ENCODE data around the gene SLC35E1. TPM values are rescaled to one million over a fixed set of nuclear protein-coding genes. Genes with fewer than 3 reads are reported as not detected.
A peak's percentile ranks its signal among the peaks of the same experiment; 100 is the strongest.
"Not testable (repeated sequence)": the region's sequence is repeated elsewhere in the genome, so short reads cannot be mapped to it uniquely, and the experiment has no call there.

SLC35E1 gene
- total RNA-seq, 3 donors from 2014 or later = 48.1 to 48.5 (median 48.1) TPM

- no peaks in the 10 kb centered on the region for H3K9me3 Mint-ChIP-seq
- H3K36me3 Mint-ChIP-seq (ENCODE audit: insufficient read depth) = peaks cover 39% of the 10 kb centered on the region
- no peak overlapping the region for H3K4me3 Mint-ChIP-seq
These were observed 51.1 kb downstream of the SLC35E1 start for GRCh38 chr19:16520986-16521624.

DNA sequence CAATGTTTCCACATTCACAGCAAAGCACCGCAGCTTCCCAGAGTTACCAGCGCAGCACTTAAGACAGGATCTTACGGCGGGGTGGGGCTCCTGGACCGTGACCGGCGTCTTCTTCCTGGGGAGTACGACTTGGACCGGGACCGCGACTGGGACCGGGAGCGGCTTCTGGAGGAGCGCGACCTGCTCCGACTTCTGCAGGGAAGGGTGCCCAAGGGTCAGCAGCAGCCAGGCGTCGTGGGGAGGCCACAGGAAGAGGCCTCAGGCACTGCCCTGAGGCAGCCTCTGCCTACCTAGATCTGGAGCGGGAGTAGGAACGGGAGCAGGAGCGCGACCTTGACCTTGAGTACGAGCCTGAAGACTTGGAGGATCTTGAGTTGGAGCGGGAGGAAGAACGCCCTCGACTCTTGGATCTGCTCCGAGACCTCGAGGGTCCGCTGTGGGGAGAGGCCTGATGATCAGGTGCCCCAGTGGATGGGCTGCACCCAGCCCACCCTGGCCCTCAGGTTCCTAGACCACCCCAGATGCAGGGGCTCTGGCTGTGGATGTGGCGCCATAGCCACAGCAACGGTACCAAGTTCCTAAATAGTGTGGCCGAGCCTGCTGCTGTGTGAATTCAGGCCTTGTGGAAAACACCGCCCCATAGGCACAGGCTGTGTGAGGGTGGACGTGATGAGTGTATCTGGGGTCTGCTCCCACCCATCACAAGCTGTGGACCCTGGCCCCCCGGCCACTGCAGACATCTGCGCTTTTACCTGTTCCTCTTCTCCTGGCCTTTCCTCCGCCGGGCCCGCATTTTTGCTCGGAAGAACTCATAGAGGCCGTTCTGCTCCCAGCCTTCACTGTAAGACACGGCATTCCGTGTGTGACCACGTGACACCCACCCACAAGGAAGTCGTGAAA is 51.9 kb downstream of the SLC35E1 start:
- H3K4me3 Mint-ChIP-seq = no peak overlapping the region
- peaks cover 39% of the 10 kb centered on the region for H3K36me3 Mint-ChIP-seq (ENCODE audit: insufficient read depth)
- H3K4me1 Mint-ChIP-seq (ENCODE audit: low read depth) = peaks cover 1% of the 10 kb centered on the region
- DNase-seq (no peak), ATAC-seq (no peak)
- H3K27me3 Mint-ChIP-seq (ENCODE audit: low read depth) = no peaks in the 10 kb centered on the region
- no peaks in the 10 kb centered on the region for H3K9me3 Mint-ChIP-seq

More at GRCh38 chr19:16520986-16521624, 51.1 kb downstream of the SLC35E1 start:
- ATAC-seq (no peak), DNase-seq (no peak)
- Mint-ChIP-seq H3K27me3 (ENCODE audit: low read depth) (no peaks in the 10 kb centered on the region), H3K4me1 (ENCODE audit: low read depth) (peaks cover 1% of the 10 kb centered on the region)

GRCh38 chr19:16519230-16519687 is 53.0 kb downstream of the SLC35E1 start:
- Mint-ChIP-seq H3K4me1 (ENCODE audit: low read depth) (peaks cover 1% of the 10 kb centered on the region), H3K36me3 (ENCODE audit: insufficient read depth) (peaks cover 38% of the 10 kb centered on the region), H3K9me3 (no peaks in the 10 kb centered on the region), H3K27me3 (ENCODE audit: low read depth) (no peaks in the 10 kb centered on the region), H3K4me3 (no peak overlapping the region)
- DNase-seq = no peak
- ATAC-seq = no peak

- ATAC-seq = no peak
- Mint-ChIP-seq H3K27me3 (ENCODE audit: low read depth) (no peaks in the 10 kb centered on the region), H3K36me3 (ENCODE audit: insufficient read depth) (peaks cover 32% of the 10 kb centered on the region), H3K4me3 (no peak overlapping the region), H3K9me3 (no peaks in the 10 kb centered on the region), H3K4me1 (ENCODE audit: low read depth) (peaks cover 1% of the 10 kb centered on the region)
- no peak for DNase-seq
These were observed 53.6 kb downstream of the SLC35E1 start for GRCh38 chr19:16518483-16519229.

- H3K4me1 Mint-ChIP-seq (ENCODE audit: low read depth) = peaks cover 1% of the 10 kb centered on the region
- no peak for ATAC-seq
- no peaks in the 10 kb centered on the region for H3K9me3 Mint-ChIP-seq
- peaks cover 27% of the 10 kb centered on the region for H3K36me3 Mint-ChIP-seq (ENCODE audit: insufficient read depth)
- H3K4me3 Mint-ChIP-seq = no peak overlapping the region
- H3K27me3 Mint-ChIP-seq (ENCODE audit: low read depth) = no peaks in the 10 kb centered on the region
- no peak for DNase-seq
These were observed 54.2 kb downstream of the SLC35E1 start for GRCh38 chr19:16518061-16518460.

GRCh38 chr19:16516923-16517610 is 55.1 kb downstream of the SLC35E1 start:
- H3K36me3 Mint-ChIP-seq (ENCODE audit: insufficient read depth) = peaks cover 25% of the 10 kb centered on the region
- H3K4me1 Mint-ChIP-seq (ENCODE audit: low read depth) = peaks cover 1% of the 10 kb centered on the region
- DNase-seq = no peak
- no peaks in the 10 kb centered on the region for H3K9me3 Mint-ChIP-seq
- H3K27me3 Mint-ChIP-seq (ENCODE audit: low read depth) = no peaks in the 10 kb centered on the region
- H3K4me3 Mint-ChIP-seq = no peak overlapping the region
- ATAC-seq = peak in 1 of 2 donors; percentile 11

DNA sequence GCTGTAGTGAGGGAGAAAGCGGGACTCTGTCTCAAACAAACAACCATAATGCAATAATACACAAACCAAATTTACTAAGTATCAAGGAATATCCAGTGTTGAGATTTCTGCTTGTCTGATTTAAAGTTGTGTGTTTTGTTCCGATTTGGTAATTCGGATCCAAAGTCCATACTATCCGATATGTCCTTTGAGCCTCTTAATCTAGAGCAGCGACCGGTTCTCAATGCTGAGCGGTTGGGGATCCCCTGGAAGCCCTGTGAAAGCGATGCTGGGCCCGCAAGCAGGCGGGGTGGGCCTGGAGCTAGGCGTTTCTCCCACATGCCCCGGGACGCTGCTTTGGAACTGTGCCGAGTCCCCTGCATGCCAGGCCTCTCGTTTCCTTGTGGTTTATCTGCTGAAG is 55.8 kb downstream of the SLC35E1 start:
- ATAC-seq = no peak
- no peaks in the 10 kb centered on the region for H3K9me3 Mint-ChIP-seq
- no peaks in the 10 kb centered on the region for H3K27me3 Mint-ChIP-seq (ENCODE audit: low read depth)
- H3K4me1 Mint-ChIP-seq (ENCODE audit: low read depth) = peaks cover 1% of the 10 kb centered on the region
- no peak overlapping the region for H3K4me3 Mint-ChIP-seq
- no peak for DNase-seq
- H3K36me3 Mint-ChIP-seq (ENCODE audit: insufficient read depth) = peaks cover 26% of the 10 kb centered on the region

- Mint-ChIP-seq H3K9me3 (no peaks in the 10 kb centered on the region), H3K4me1 (ENCODE audit: low read depth) (peaks cover 1% of the 10 kb centered on the region), H3K36me3 (ENCODE audit: insufficient read depth) (peaks cover 17% of the 10 kb centered on the region), H3K4me3 (no peak overlapping the region), H3K27me3 (ENCODE audit: low read depth) (no peaks in the 10 kb centered on the region)
- ATAC-seq (no peak), DNase-seq (no peak)
These were observed 57.7 kb downstream of the SLC35E1 start for GRCh38 chr19:16514383-16515019.

DNA sequence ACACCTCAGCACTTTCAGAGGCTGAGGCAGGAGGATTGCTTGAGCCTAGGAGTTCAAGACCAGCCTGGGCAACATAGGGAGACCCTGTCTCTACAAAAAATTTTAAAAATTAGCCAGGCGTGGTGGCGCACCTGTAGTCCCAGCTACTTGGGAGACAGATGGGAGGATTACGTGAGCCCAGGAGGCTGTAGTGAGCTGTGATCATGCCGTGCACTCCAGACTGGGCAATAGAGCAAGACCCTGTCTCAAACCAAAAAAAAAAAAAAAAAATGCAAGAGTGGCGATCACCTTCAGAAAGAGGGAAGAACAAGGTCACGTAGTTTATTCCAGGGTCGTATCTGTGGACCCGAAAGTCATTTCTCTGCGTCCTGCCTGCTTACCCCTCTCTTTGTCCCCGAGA is 59.6 kb downstream of the SLC35E1 start:
- H3K4me1 Mint-ChIP-seq (ENCODE audit: low read depth); ATAC-seq; H3K36me3 Mint-ChIP-seq (ENCODE audit: insufficient read depth); DNase-seq; H3K4me3 Mint-ChIP-seq; H3K9me3 Mint-ChIP-seq; H3K27me3 Mint-ChIP-seq (ENCODE audit: low read depth): not testable (repeated sequence)

GRCh38 chr19:16509141-16510061 is 62.8 kb downstream of the SLC35E1 start:
- no peak for ATAC-seq
- peaks cover 8% of the 10 kb centered on the region for H3K36me3 Mint-ChIP-seq (ENCODE audit: insufficient read depth)
- no peaks in the 10 kb centered on the region for H3K4me1 Mint-ChIP-seq (ENCODE audit: low read depth)
- no peak overlapping the region for H3K4me3 Mint-ChIP-seq
- no peaks in the 10 kb centered on the region for H3K27me3 Mint-ChIP-seq (ENCODE audit: low read depth)
- no peak for DNase-seq
- H3K9me3 Mint-ChIP-seq = no peaks in the 10 kb centered on the region

DNA sequence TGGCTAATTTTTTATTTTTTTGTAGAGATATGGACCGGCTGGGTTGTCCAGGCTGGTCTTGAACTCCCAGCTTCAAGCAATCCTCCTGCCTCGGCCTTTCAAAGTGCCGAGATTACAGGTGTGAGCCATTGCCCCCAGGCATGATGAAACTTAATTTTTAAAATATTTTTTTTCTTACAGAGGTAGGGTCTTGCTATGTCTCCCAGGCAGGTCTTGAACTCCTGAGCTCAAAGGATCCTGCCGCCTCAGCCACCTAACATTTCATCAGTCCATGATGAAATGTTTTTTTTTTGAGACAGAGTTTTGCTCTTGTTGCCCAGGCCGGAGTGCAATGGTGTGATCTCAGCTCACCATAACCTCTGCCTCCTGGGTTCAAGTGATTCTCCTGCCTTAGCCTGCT is 63.7 kb downstream of the SLC35E1 start:
- peaks cover 8% of the 10 kb centered on the region for H3K36me3 Mint-ChIP-seq (ENCODE audit: insufficient read depth)
- ATAC-seq (no peak), DNase-seq (no peak)

DNA sequence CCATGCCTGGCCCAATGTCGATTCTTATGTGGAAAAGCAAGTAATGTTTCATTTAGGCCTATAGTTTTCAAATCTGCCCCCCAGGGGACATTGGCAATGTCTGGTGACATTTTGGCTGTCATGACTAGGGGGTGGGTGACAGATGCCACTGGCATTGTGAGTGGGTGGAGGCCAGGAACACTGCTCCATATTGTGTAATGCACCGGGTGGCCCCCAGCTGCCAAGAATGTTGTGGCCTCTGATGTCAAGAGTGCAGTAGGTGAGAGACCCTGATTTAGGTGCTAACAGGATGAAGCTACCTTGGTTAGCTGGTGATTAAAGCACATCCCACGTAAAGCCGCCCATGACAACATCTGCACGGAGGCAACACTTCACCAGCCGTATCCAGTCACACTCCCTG is 65.3 kb downstream of the SLC35E1 start:
- no peak for DNase-seq
- H3K4me1 Mint-ChIP-seq (ENCODE audit: low read depth) = no peaks in the 10 kb centered on the region
- no peak overlapping the region for H3K4me3 Mint-ChIP-seq
- no peaks in the 10 kb centered on the region for H3K9me3 Mint-ChIP-seq
- H3K27me3 Mint-ChIP-seq (ENCODE audit: low read depth) = no peaks in the 10 kb centered on the region
- peaks cover 8% of the 10 kb centered on the region for H3K36me3 Mint-ChIP-seq (ENCODE audit: insufficient read depth)
- ATAC-seq = no peak

More for the DNA sequence above, 63.7 kb downstream of the SLC35E1 start:
- Mint-ChIP-seq H3K4me3 (no peak overlapping the region), H3K27me3 (ENCODE audit: low read depth) (no peaks in the 10 kb centered on the region), H3K9me3 (no peaks in the 10 kb centered on the region), H3K4me1 (ENCODE audit: low read depth) (no peaks in the 10 kb centered on the region)

DNA sequence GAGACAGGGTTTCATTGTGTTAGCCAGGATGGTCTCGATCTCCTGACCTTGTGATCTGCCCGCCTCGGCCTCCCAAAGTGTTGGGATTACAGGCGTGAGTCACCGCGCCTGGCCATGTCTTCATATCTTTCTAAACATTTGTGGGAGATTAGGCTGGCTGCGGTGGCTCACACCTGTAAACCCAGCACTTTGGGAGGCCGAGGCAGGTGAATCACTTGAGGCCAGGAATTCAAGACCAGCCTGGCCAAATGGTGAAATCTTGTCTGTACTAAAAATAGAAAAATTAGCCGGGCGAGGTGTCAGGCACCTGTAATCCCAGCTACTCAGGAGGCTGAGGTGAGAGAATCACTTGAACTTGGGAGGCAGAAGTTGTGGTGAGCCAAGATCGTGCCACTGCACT is 66.1 kb downstream of the SLC35E1 start:
- not testable (repeated sequence) for H3K36me3 Mint-ChIP-seq (ENCODE audit: insufficient read depth); H3K27me3 Mint-ChIP-seq (ENCODE audit: low read depth); H3K4me1 Mint-ChIP-seq (ENCODE audit: low read depth); H3K4me3 Mint-ChIP-seq; H3K9me3 Mint-ChIP-seq; DNase-seq; ATAC-seq

Measured in activated T-cell treated with anti-CD3 and anti-CD28 coated beads, Interleukin-2, amount 50 U/mL, for 4 hours (primary cell).